ENCODE measurements around the gene ELP5.

Gene ELP5

GRCh38 chr17:7262935-7263800 lies 11.2 kb downstream of the ELP5 start:
- H3K27me3 Mint-ChIP-seq = peaks cover 15% of the 10 kb centered on the region
- ATAC-seq (ENCODE audit: low read depth) (peak; percentile 18), DNase-seq (ENCODE audit: low spot score in 2 of 2) (no peak)
- peak overlapping the region; percentile 69 for H3K27ac Mint-ChIP-seq
- peaks cover 2% of the 10 kb centered on the region for H3K36me3 Mint-ChIP-seq
- no peaks in the 10 kb centered on the region for H3K9me3 Mint-ChIP-seq
- peaks cover 14% of the 10 kb centered on the region for H3K4me1 Mint-ChIP-seq
- peak overlapping the region; percentile 85 for H3K4me3 Mint-ChIP-seq

GRCh38 chr17:7263801-7264078 lies 11.7 kb downstream of the ELP5 start:
- no peak for DNase-seq (ENCODE audit: low spot score in 2 of 2)
- Mint-ChIP-seq H3K36me3 (peaks cover 2% of the 10 kb centered on the region), H3K4me3 (peak overlapping the region; percentile 15), H3K27ac (no peak overlapping the region), H3K4me1 (peaks cover 14% of the 10 kb centered on the region), H3K9me3 (no peaks in the 10 kb centered on the region), H3K27me3 (peaks cover 15% of the 10 kb centered on the region)
- ATAC-seq (ENCODE audit: low read depth) = no peak

- H3K27ac Mint-ChIP-seq = no peak overlapping the region
- H3K4me1 Mint-ChIP-seq = peaks cover 12% of the 10 kb centered on the region
- ATAC-seq (ENCODE audit: low read depth) = no peak
- H3K9me3 Mint-ChIP-seq = no peaks in the 10 kb centered on the region
- H3K4me3 Mint-ChIP-seq = no peak overlapping the region
- H3K36me3 Mint-ChIP-seq = peaks cover 2% of the 10 kb centered on the region
- peaks cover 17% of the 10 kb centered on the region for H3K27me3 Mint-ChIP-seq
- no peak for DNase-seq (ENCODE audit: low spot score in 2 of 2)
Observed at GRCh38 chr17:7266784-7267183, 14.8 kb downstream of the ELP5 start.

GRCh38 chr17:7279448-7279847 lies 27.4 kb downstream of the ELP5 start:
- DNase-seq (ENCODE audit: low spot score in 2 of 2) = no peak
- ATAC-seq (ENCODE audit: low read depth) = no peak
- no peaks in the 10 kb centered on the region for H3K36me3 Mint-ChIP-seq
- H3K27ac Mint-ChIP-seq = no peak overlapping the region
- H3K9me3 Mint-ChIP-seq = no peaks in the 10 kb centered on the region
- H3K4me1 Mint-ChIP-seq = peaks cover 17% of the 10 kb centered on the region
- no peak overlapping the region for H3K4me3 Mint-ChIP-seq
- H3K27me3 Mint-ChIP-seq = peaks cover 15% of the 10 kb centered on the region

- H3K9me3 Mint-ChIP-seq = no peaks in the 10 kb centered on the region
- H3K4me3 Mint-ChIP-seq = peak overlapping the region; percentile 79
- no peaks in the 10 kb centered on the region for H3K36me3 Mint-ChIP-seq
- ATAC-seq (ENCODE audit: low read depth) = peak; percentile 82
- peaks cover 17% of the 10 kb centered on the region for H3K4me1 Mint-ChIP-seq
- peaks cover 15% of the 10 kb centered on the region for H3K27me3 Mint-ChIP-seq
- DNase-seq (ENCODE audit: low spot score in 2 of 2) = peak; percentile 80 to 89
- no peak overlapping the region for H3K27ac Mint-ChIP-seq
Observed at GRCh38 chr17:7280519-7281073, 28.6 kb downstream of the ELP5 start.

GRCh38 chr17:7281074-7281952 lies 29.3 kb downstream of the ELP5 start, which contains the start of gene SLC2A4:
Gene SLC2A4, plus strand, starts transcription at chr17:7281718. Its CDS starts 217 bp downstream, at chr17:7281935.
- Mint-ChIP-seq H3K4me3 (peak within 1 kb of the TSS; percentile 85), H3K27me3 (peaks cover 15% of the 10 kb centered on the region), H3K36me3 (no peaks in the 10 kb centered on the region), H3K9me3 (no peaks in the 10 kb centered on the region), H3K27ac (no peak within 1 kb of the TSS), H3K4me1 (peaks cover 17% of the 10 kb centered on the region)
- peak; percentile 53 to 68 for DNase-seq (ENCODE audit: low spot score in 2 of 2)
- ATAC-seq (ENCODE audit: low read depth) = peak; percentile 65

GRCh38 chr17:7281953-7282751 lies 30.1 kb downstream of the ELP5 start:
- DNase-seq (ENCODE audit: low spot score in 2 of 2) = peak in 1 of 2 donors; percentile 27
- H3K36me3 Mint-ChIP-seq = no peaks in the 10 kb centered on the region
- H3K9me3 Mint-ChIP-seq = no peaks in the 10 kb centered on the region
- peaks cover 17% of the 10 kb centered on the region for H3K4me1 Mint-ChIP-seq
- H3K27ac Mint-ChIP-seq = no peak overlapping the region
- peak overlapping the region; percentile 85 for H3K4me3 Mint-ChIP-seq
- peaks cover 15% of the 10 kb centered on the region for H3K27me3 Mint-ChIP-seq
- no peak for ATAC-seq (ENCODE audit: low read depth)

- DNase-seq (ENCODE audit: low spot score in 2 of 2) = no peak
- H3K36me3 Mint-ChIP-seq = no peaks in the 10 kb centered on the region
- H3K27me3 Mint-ChIP-seq = peaks cover 17% of the 10 kb centered on the region
- H3K4me1 Mint-ChIP-seq = peaks cover 17% of the 10 kb centered on the region
- peak overlapping the region; percentile 29 for H3K4me3 Mint-ChIP-seq
- no peak overlapping the region for H3K27ac Mint-ChIP-seq
- ATAC-seq (ENCODE audit: low read depth) = no peak
- H3K9me3 Mint-ChIP-seq = no peaks in the 10 kb centered on the region
Observed at GRCh38 chr17:7282752-7283321, 30.8 kb downstream of the ELP5 start.

- Mint-ChIP-seq H3K4me3 (no peak overlapping the region), H3K27ac (no peak overlapping the region), H3K9me3 (no peaks in the 10 kb centered on the region), H3K4me1 (peaks cover 17% of the 10 kb centered on the region), H3K36me3 (no peaks in the 10 kb centered on the region), H3K27me3 (peaks cover 21% of the 10 kb centered on the region)
- ATAC-seq (ENCODE audit: low read depth) (no peak), DNase-seq (ENCODE audit: low spot score in 2 of 2) (no peak)
Observed at GRCh38 chr17:7283471-7284216, 31.6 kb downstream of the ELP5 start.

- DNase-seq (ENCODE audit: low spot score in 2 of 2) (no peak), ATAC-seq (ENCODE audit: low read depth) (no peak)
- H3K27ac Mint-ChIP-seq = no peak overlapping the region
- no peaks in the 10 kb centered on the region for H3K9me3 Mint-ChIP-seq
- H3K36me3 Mint-ChIP-seq = no peaks in the 10 kb centered on the region
- peaks cover 17% of the 10 kb centered on the region for H3K4me1 Mint-ChIP-seq
- H3K27me3 Mint-ChIP-seq = peaks cover 22% of the 10 kb centered on the region
- no peak overlapping the region for H3K4me3 Mint-ChIP-seq
Observed at GRCh38 chr17:7284911-7285310, 32.9 kb downstream of the ELP5 start.

- Mint-ChIP-seq H3K4me1 (peaks cover 10% of the 10 kb centered on the region), H3K36me3 (no peaks in the 10 kb centered on the region), H3K27me3 (peaks cover 23% of the 10 kb centered on the region), H3K9me3 (no peaks in the 10 kb centered on the region), H3K27ac (no peak overlapping the region), H3K4me3 (no peak overlapping the region)
- ATAC-seq (ENCODE audit: low read depth) = no peak
- DNase-seq (ENCODE audit: low spot score in 2 of 2) = no peak
Observed at GRCh38 chr17:7285679-7286078, 33.7 kb downstream of the ELP5 start.

GRCh38 chr17:7289256-7290032 lies 37.4 kb downstream of the ELP5 start:
- ATAC-seq (ENCODE audit: low read depth) (no peak), DNase-seq (ENCODE audit: low spot score in 2 of 2) (no peak)
- no peaks in the 10 kb centered on the region for H3K9me3 Mint-ChIP-seq
- no peak overlapping the region for H3K27ac Mint-ChIP-seq
- H3K36me3 Mint-ChIP-seq = no peaks in the 10 kb centered on the region
- H3K4me1 Mint-ChIP-seq = peaks cover 3% of the 10 kb centered on the region
- H3K27me3 Mint-ChIP-seq = peaks cover 8% of the 10 kb centered on the region
- no peak overlapping the region for H3K4me3 Mint-ChIP-seq
